CD14-positive monocyte (primary cell): ENCODE measurements around the gene ZNF467. TPM values are rescaled to one million over a fixed set of nuclear protein-coding genes. Genes with fewer than 3 reads are reported as not detected.

Source experiments
- DNase-seq, 3 donors: peaks; one replicate each; pipeline ENCODE4 v3.0.0-alpha.2; 2011 to 2022
- H2AFZ ChIP-seq: 2 replicates; pipeline ENCODE4 v1.6.0; 2012; ENCODE audit warnings: mild to moderate bottlenecking, low read depth, low read length, inconsistent platforms; ENCODE audit not compliant: insufficient read depth, poor library complexity, severe bottlenecking
- H3K27ac ChIP-seq, 2 donors: 1 replicate in 1 of 2; 2 replicates in 1 of 2; pipeline ENCODE4 v1.5.1; 2012 to 2013; ENCODE audit warnings: low read length in 2 of 2, control low read depth in 1 of 2, inconsistent platforms in 1 of 2, low read depth in 1 of 2, mild to moderate bottlenecking in 1 of 2
- H3K27me3 ChIP-seq, 2 donors: one replicate each; pipeline versions ENCODE4 v1.6.0 to v1.6.1; 2011 to 2013; ENCODE audit warnings: low read length in 2 of 2; ENCODE audit not compliant: control insufficient read depth in 2 of 2, insufficient read depth in 2 of 2
- H3K36me3 ChIP-seq, 2 donors: replicated peaks in 1 of 2; 1 replicate in 1 of 2; 2 replicates in 1 of 2; pipeline versions ENCODE4 v1.5.1 to v1.6.1; 2012 to 2013; ENCODE audit warnings: low read length in 2 of 2, control low read depth in 1 of 2, inconsistent platforms in 1 of 2, mild to moderate bottlenecking in 1 of 2; ENCODE audit not compliant: insufficient read depth in 2 of 2, control insufficient read depth in 1 of 2
- H3K4me1 ChIP-seq, 2 donors: 1 replicate in 1 of 2; 2 replicates in 1 of 2; pipeline versions ENCODE4 v1.5.1 to v1.6.1; 2012 to 2013; ENCODE audit warnings: low read length in 2 of 2, control low read depth in 1 of 2, inconsistent platforms in 1 of 2, mild to moderate bottlenecking in 1 of 2, moderate library complexity in 1 of 2; ENCODE audit not compliant: insufficient read depth in 2 of 2, control insufficient read depth in 1 of 2
- H3K4me2 ChIP-seq: replicated peaks from 2 replicates; pipeline ENCODE3; 2012; ENCODE audit warnings: low read length, moderate library complexity, mild to moderate bottlenecking; ENCODE audit not compliant: poor library complexity, severe bottlenecking; ENCODE audit errors: extremely low read depth
- H3K4me3 ChIP-seq, 3 experiments: fragments of 200-600 bp in 1 of 3; sonication (generic) in 1 of 3; replicated peaks in 1 of 3; 1 replicate in 2 of 3; 2 replicates in 1 of 3; pipeline ENCODE4 v1.5.1; 2011 to 2013; ENCODE audit warnings: low read length in 3 of 3, mild to moderate bottlenecking in 3 of 3, control low read depth in 2 of 3, low read depth in 2 of 3, inconsistent platforms in 1 of 3, moderate library complexity in 1 of 3
- H3K79me2 ChIP-seq: 2 replicates; pipeline ENCODE4 v1.6.0; 2012; ENCODE audit warnings: mild to moderate bottlenecking, control low read depth, inconsistent platforms, low read length, moderate library complexity; ENCODE audit not compliant: insufficient read depth
- H3K9ac ChIP-seq: 2 replicates; pipeline ENCODE4 v1.6.0; 2017; ENCODE audit warnings: low read length, mild to moderate bottlenecking; ENCODE audit not compliant: insufficient read depth, poor library complexity, severe bottlenecking
- H3K9me3 ChIP-seq, 2 donors: replicated peaks in 1 of 2; 1 replicate in 1 of 2; 2 replicates in 1 of 2; pipeline versions ENCODE4 v1.5.1 to v1.6.1; 2012 to 2013; ENCODE audit warnings: low read length in 2 of 2, control low read depth in 1 of 2; ENCODE audit not compliant: control insufficient read depth in 1 of 2, insufficient read depth in 1 of 2
- H4K20me1 ChIP-seq: 2 replicates; pipeline ENCODE4 v1.6.0; 2012; ENCODE audit warnings: mild to moderate bottlenecking, low read length, control low read depth, moderate library complexity; ENCODE audit not compliant: insufficient read depth
- H3K27ac Mint-ChIP-seq, 7 donors: one replicate each; pipeline ENCODE4 v1.8.0; 2020; ENCODE audit warnings: mild to moderate bottlenecking in 7 of 7, mixed read lengths in 7 of 7, moderate library complexity in 6 of 7, inconsistent platforms in 2 of 7
- H3K27me3 Mint-ChIP-seq, 3 donors: one replicate each; pipeline ENCODE4 v1.8.0; 2021 to 2022; ENCODE audit warnings: low read depth in 3 of 3, mild to moderate bottlenecking in 3 of 3, mixed read lengths in 3 of 3, moderate library complexity in 3 of 3, inconsistent platforms in 1 of 3
- H3K36me3 Mint-ChIP-seq, 2 donors: one replicate each; pipeline ENCODE4 v1.8.0; 2020; ENCODE audit warnings: mixed read lengths in 2 of 2, inconsistent platforms in 1 of 2, mild to moderate bottlenecking in 1 of 2
- H3K4me1 Mint-ChIP-seq: one replicate; pipeline ENCODE4 v1.8.0; 2020; ENCODE audit warnings: mild to moderate bottlenecking, mixed read lengths
- H3K4me3 Mint-ChIP-seq, 2 donors: one replicate each; pipeline ENCODE4 v1.8.0; 2020; ENCODE audit warnings: mild to moderate bottlenecking in 2 of 2, mixed read lengths in 2 of 2, moderate library complexity in 1 of 2
- H3K9me3 Mint-ChIP-seq, 7 donors: one replicate each; pipeline ENCODE4 v1.8.0; 2020 to 2022; ENCODE audit warnings: mixed read lengths in 7 of 7, mild to moderate bottlenecking in 6 of 7, moderate library complexity in 6 of 7, inconsistent platforms in 2 of 7
- WGBS: methylation state at CpG from one replicate; pipeline ENCODE4 v1.1.5; 2013; ENCODE audit warnings: missing lambda C conversion rate; ENCODE audit not compliant: insufficient coverage; 5-methylcytosine and 5-hydroxymethylcytosine counted together
- intact Hi-C, 2 donors: fragments of 100-400 bp; cut with micrococcal nuclease; formaldehyde crosslinking; loops; one replicate each; pipeline versions ENCODE4 v1.15.0 to v1.15.1; 2023
- polyA plus RNA-seq, 3 donors: library from polyadenylated mRNA; depleted of rRNA in 1 of 3; unstranded in 2 of 3; stranded (reverse) in 1 of 3; fragments of 300-500 nt in 2 of 3; fragments of >200 nt in 1 of 3; fragmentation: Illumina TruSeq in 2 of 3; gene quantifications; 1 replicate in 2 of 3; 2 replicates in 1 of 3; pipeline ENCODE4 v1.2.3, GENCODE V29; 2012 to 2021
- TF ChIP-seq, protein P1 (sequence below): fragments of 200-600 bp; IDR thresholded peaks from one replicate; pipeline ENCODE4 v1.8.0; 2022; ENCODE audit warnings: antibody characterized with exemption, mild to moderate bottlenecking

ZNF467 gene
- polyA plus RNA-seq, 3 donors, result 43.4 to 100 (median 52.8) TPM

DNA sequence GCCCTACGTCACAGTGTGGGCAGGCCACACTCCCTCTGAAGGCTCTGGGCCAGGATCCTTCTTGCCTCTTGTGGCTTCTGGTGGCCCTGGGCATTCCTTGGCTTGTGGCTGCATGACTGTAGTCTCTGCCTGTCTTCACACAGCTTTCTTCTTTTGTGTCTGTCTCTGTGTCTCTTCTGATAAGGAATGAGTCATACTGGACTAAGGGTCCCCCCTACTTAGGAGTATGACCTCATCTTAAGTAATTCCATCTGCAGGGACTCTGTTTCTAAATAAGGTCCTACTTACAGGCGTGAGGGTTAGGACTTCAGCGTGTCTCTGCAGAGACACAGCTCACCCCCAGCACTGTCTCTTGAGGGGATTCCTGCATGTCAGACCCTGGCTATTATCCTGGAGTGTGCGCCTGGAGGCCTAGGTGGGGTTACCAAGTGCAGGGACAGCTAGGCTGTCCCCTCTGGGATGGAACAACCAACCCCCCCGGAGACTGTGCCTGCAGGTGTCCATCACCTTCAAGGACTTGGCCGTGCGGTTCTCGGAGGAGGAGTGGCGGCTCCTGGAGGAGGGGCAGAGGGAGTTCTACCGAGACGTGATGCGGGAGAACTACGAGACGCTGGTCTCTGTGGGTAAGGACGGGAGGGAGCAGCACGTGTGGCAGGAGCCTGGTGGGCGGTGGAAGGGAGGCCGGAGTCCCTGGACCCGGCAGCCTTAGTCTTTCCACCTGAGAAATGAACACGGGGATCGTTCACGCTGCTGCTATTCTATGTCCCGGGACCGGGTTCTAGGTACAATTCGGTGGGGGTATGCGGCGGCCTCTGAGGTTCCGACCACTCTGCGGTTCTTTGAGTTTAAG, 54.1 kb downstream of the ZNF467 start:
- Histone ChIP-seq H3K9ac (no peak overlapping the region), H3K9me3 (no peaks in the 10 kb centered on the region), H3K4me1 (peaks cover 9 to 22% of the 10 kb centered on the region in 2 donors), H3K4me2 (no peak overlapping the region), H3K27me3 (no peaks in the 10 kb centered on the region), H2AFZ (no peak overlapping the region), H4K20me1 (no peaks in the 10 kb centered on the region), H3K36me3 (peaks cover 4 to 9% of the 10 kb centered on the region in 2 donors), H3K27ac (no peak overlapping the region), H3K79me2 (peaks cover 2% of the 10 kb centered on the region), H3K4me3 (no peak overlapping the region)
- 96% methylated on average over 28 of the region's 29 CpGs for WGBS
- H3K36me3 Mint-ChIP-seq, result peaks cover 16 to 40% of the 10 kb centered on the region in 2 donors
- peaks cover 21% of the 10 kb centered on the region for H3K4me1 Mint-ChIP-seq
- H3K27ac Mint-ChIP-seq, result peak overlapping the region in 1 of 7 donors; percentile 26
- peaks cover 1 to 3% (median 2%) of the 10 kb centered on the region in 3 donors for H3K27me3 Mint-ChIP-seq
- intact Hi-C loops, result loop anchor here in 1 of 2 donors (5.0 kb wide), 1 partner anchor 118 kb away; the partner anchor contains the start of gene ZNF862
- TF ChIP-seq, protein P1, sequence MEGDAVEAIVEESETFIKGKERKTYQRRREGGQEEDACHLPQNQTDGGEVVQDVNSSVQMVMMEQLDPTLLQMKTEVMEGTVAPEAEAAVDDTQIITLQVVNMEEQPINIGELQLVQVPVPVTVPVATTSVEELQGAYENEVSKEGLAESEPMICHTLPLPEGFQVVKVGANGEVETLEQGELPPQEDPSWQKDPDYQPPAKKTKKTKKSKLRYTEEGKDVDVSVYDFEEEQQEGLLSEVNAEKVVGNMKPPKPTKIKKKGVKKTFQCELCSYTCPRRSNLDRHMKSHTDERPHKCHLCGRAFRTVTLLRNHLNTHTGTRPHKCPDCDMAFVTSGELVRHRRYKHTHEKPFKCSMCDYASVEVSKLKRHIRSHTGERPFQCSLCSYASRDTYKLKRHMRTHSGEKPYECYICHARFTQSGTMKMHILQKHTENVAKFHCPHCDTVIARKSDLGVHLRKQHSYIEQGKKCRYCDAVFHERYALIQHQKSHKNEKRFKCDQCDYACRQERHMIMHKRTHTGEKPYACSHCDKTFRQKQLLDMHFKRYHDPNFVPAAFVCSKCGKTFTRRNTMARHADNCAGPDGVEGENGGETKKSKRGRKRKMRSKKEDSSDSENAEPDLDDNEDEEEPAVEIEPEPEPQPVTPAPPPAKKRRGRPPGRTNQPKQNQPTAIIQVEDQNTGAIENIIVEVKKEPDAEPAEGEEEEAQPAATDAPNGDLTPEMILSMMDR, result no peak
- H3K9me3 Mint-ChIP-seq, result peaks cover 0 to 2% (median 0%) of the 10 kb centered on the region in 7 donors
- H3K4me3 Mint-ChIP-seq, result no peak overlapping the region
- no peak for DNase-seq

DNA sequence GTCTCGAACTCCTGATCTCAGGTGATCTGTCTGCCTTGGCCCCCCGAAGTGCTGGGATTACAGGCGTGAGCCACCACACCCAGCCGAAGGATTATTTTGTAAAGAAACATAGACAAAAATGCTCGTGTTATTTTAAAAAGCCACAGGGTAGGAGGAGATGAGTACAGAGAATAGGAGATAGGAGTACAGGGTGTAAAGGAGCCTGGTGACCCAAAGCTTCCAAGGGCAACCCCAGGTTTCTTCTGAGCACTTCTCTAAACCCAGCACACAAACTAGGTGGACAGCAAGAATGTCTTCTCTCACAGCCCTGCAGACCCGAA, 54.7 kb downstream of the ZNF467 start:
- H3K4me2 ChIP-seq, result no peak overlapping the region
- no peak overlapping the region for H3K4me3 Mint-ChIP-seq
- H3K4me3 ChIP-seq, result no peak overlapping the region
- H2AFZ ChIP-seq, result no peak overlapping the region
- TF ChIP-seq, protein P1, result no peak
- H3K27me3 ChIP-seq, result peaks cover 0 to 5% of the 10 kb centered on the region in 2 donors
- H3K27ac ChIP-seq, result no peak overlapping the region
- H3K9me3 Mint-ChIP-seq, result peaks cover 0 to 7% (median under 1%) of the 10 kb centered on the region in 7 donors
- peaks cover 26% of the 10 kb centered on the region for H3K4me1 Mint-ChIP-seq
- peak overlapping the region in 1 of 7 donors; percentile 26 for H3K27ac Mint-ChIP-seq
- peaks cover 1 to 2% of the 10 kb centered on the region in 2 donors for H3K9me3 ChIP-seq
- no peak overlapping the region for H3K9ac ChIP-seq
- no peaks in the 10 kb centered on the region for H4K20me1 ChIP-seq
- 100% methylated on average over 4 of the region's 6 CpGs for WGBS
- peaks cover 4 to 9% of the 10 kb centered on the region in 2 donors for H3K36me3 ChIP-seq
- H3K4me1 ChIP-seq, result peaks cover 15 to 28% of the 10 kb centered on the region in 2 donors
- intact Hi-C loops, result loop anchor here in 1 of 2 donors (5.0 kb wide), 1 partner anchor 119 kb away; the partner anchor contains the start of gene ZNF862
- H3K36me3 Mint-ChIP-seq, result peaks cover 13 to 35% of the 10 kb centered on the region in 2 donors
- H3K79me2 ChIP-seq, result peaks cover 2% of the 10 kb centered on the region
- DNase-seq, result no peak
- H3K27me3 Mint-ChIP-seq, result peaks cover 2 to 8% (median 5%) of the 10 kb centered on the region in 3 donors
